Renal cortex interstitium (tissue), 11 donors: ENCODE measurements around the gene PRDM15. TPM values are rescaled to one million over a fixed set of nuclear protein-coding genes. Genes with fewer than 3 reads are reported as not detected.

Experiments used
- DNase-seq, 11 donors: peaks; one replicate each; pipeline ENCODE4 v3.0.0-alpha.2; 2013; ENCODE audit warnings: low read depth in 9 of 11, low spot score in 4 of 11; ENCODE audit errors: extremely low read depth in 1 of 11
- polyA plus RNA-seq, 3 donors: library from polyadenylated mRNA; unstranded; fragments of 120-200 nt; gene quantifications; one replicate each; pipeline ENCODE4 v1.2.1, GENCODE V29; 2013; ENCODE audit not compliant: insufficient read length in 3 of 3

The PRDM15 gene
- polyA plus RNA-seq, 3 donors = 5.9 to 8.8 (median 6.5) TPM

- no peak for DNase-seq
Measured at GRCh38 chr21:41894511-41894910, 15.4 kb upstream of the PRDM15 start.

DNA sequence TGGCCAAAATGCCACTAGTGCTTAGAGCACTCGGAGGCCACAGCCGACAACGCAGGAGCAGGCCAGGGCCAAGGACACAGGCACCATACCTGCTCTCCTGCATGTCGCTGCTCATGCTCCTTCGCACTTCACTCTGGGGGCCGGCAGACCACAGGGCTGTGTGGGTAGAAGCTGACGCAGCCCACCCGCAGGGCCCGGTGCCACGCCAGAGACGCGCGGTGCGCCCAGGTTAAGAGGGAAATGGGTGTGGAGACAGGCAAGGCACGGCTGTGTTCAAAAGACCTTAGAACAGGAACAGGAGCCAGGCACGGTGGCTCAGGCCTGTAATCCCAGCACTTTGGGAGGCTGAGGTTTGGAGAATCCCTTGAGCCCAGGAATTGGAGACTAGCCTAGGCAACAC is 13.6 kb upstream of the PRDM15 start:
- DNase-seq = no peak

DNA sequence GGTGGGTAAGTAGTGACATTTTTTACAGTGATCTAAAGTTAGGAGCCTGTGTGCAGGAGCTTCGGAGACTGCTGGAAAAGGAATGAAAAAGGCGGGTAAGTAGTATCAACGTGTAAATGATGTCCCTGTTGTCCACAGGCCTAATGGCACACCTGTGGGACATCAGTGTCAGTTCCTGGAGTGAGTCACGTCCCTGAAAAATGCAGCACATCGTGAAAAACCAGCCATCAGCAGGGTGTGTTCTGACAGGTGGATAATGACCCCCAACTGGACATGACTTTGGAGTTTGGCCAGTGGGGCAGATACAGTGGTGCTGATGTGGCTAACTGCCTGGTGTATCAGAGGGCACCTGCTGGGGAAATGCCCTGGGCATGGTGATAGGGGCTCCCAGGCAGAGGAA is 12.0 kb upstream of the PRDM15 start:
- no peak for DNase-seq

DNA sequence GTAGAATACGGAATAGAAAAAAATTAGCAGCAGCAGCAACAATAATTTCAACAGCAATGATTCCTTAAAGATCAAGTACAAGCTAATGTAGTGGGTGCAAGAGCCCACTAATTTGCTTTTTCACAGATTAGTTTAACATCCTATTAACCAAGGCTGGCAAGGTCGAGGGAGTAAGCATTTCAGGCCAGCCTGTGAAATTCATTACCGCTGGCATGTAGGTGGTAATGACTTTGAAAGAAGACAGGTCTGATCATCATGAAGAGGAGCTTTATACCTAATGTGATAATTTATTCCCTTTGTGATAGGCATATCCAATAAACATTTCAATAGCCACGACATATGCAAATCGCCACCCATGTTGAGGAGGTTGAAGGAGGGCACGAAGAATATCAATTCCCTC is 11.2 kb upstream of the PRDM15 start:
- no peak for DNase-seq

GRCh38 chr21:41888749-41889376 is 9.7 kb upstream of the PRDM15 start:
- no peak for DNase-seq

DNA sequence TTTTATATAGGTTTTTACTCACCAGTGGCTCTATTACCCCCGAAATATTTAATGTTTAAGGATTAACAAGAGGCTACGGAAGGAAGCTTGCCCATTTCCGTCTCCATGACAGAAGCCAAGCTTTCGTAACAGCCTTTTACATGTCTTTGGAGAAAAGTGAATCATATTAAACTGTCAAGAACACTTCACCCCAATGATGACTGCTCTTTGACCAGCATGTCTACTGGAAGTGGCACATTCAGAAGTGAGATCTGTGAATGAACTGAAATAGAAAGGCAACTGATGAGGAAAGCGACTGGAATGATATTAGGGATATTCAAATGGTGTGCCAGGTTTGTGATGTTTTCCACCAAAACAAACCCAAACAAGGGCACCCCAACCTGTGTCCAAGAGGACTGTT is 8.5 kb upstream of the PRDM15 start:
- no peak for DNase-seq

GRCh38 chr21:41886328-41886727 is 7.2 kb upstream of the PRDM15 start:
- DNase-seq = no peak

- peak in 2 of 11 donors; percentile 28 to 51 for DNase-seq
Measured at GRCh38 chr21:41885341-41886024, 6.3 kb upstream of the PRDM15 start.

- no peak for DNase-seq
Measured at GRCh38 chr21:41884501-41885030, 5.4 kb upstream of the PRDM15 start.

- no peak for DNase-seq
Measured at GRCh38 chr21:41883582-41883981, 4.4 kb upstream of the PRDM15 start.

GRCh38 chr21:41881051-41881450 is 1.9 kb upstream of the PRDM15 start:
- no peak for DNase-seq

DNA sequence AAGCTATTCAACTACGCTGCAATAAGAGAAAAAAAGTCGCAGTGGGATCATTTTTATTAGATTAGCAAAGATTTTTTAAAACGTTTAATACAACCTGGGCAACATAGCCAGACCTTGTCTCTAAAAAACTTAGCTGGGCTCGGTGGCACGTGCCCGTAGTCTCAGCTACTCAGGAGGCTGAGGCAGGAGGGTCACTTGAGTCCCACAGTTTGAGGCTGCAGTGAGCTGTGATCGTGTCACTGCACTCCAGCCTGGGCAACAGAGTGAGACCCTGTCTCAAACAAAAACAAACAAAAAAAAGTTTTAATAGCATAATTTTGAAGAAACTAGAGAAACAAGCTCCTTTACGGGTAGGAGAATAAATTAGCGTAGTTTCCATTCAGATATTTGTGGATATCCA is 1.0 kb upstream of the PRDM15 start:
- no peak for DNase-seq

GRCh38 chr21:41878831-41879189 is 334 bp downstream of the PRDM15 start:
- DNase-seq = peak; percentile 45 to 85 (median 76)

DNA sequence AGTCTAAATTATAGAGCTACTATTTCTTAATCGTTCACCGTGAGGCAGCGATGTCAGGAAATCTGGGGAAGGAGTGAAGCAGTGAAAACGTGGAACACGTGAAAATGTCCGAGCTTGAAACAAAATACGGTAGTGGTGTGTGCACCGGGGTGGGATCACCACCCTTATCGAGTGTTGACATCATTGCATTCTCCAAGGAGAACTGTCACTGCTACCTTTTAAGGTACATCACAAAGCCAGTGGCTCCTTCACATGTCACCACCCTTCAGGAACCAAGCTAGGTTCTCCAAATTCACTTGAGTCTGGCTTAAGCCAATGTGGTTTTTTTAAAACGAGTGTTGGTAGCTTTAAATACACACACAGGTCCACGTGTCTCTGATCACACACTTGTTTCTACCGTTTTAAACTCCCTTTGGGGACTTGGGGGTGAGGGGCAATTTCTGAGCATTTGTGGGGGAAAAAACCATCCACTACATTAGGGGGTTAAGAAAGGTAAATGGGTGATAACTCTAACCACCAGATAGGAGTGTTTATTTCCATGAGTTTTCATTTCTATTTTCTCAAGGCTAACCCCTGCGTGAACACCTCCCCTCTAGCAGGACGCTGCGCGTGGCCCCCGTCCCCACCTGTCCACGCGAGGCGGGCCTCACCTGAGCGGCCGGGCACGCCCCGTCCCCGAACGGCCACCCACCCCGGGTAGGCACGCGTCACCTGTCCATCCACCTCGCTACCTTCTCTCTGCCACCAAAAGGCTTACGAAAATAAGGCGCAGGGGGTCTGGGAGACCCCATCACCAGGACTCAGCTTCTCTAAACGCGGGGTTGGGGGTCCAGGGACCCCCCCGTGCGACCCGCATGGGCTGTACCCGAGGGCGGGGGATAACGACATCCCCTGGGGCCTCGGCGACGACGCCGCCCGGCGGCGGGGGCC is 978 bp downstream of the PRDM15 start:
- DNase-seq = peak in 2 of 11 donors; percentile 17 to 23

- no peak for DNase-seq
Measured at GRCh38 chr21:41876928-41877652, 2.1 kb downstream of the PRDM15 start.

DNA sequence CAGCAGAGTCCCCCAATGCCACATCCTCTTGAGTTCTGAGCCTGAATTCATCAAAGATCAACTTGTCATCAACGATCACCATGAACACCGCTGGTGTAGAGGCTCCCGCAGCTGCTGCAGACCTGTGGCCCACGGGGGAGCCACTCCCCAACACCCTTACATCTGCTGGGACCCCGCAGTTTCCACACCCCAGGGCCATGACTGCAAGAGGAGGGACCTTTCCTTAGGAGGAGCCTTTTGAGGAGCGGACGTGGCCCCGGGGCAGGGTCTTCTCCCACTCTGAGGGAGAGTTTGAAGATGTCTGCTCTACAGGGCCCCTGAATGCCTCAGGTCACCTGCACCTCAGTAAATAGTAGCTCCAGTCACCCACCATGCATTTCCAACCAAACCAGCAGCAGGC is 2.7 kb downstream of the PRDM15 start:
- no peak for DNase-seq

DNA sequence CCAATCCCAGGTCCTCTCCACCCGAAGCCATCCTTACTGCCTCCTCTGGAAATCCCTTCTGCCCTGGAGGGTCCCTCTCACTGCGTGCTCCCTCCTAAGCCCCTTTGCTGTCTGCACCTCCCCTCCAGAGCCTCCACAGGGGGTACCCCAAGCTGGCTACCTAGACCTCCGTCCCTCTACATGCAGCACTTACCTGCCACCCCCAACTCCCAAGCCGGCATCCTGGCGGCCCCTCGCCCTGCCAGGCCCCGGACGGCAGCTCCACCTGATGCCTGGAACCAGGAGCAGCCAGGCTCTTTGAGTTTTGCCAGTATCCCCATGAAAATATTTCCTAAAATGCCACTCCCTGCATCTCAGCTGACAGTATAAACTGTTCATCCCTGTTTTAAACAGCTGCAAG is 4.1 kb downstream of the PRDM15 start:
- DNase-seq = no peak

- DNase-seq = no peak
Measured at GRCh38 chr21:41874611-41875010, 4.5 kb downstream of the PRDM15 start.

GRCh38 chr21:41873426-41873825 is 5.7 kb downstream of the PRDM15 start:
- DNase-seq = no peak
